T1000 (cell line): Measurements from ENCODE around the gene PTPRU.

Source experiments
- DNase-seq: peaks from one replicate; lab custom pipeline; 2025; ENCODE audit warnings: mixed read lengths; lab: John Stamatoyannopoulos, UW

Gene PTPRU

DNA sequence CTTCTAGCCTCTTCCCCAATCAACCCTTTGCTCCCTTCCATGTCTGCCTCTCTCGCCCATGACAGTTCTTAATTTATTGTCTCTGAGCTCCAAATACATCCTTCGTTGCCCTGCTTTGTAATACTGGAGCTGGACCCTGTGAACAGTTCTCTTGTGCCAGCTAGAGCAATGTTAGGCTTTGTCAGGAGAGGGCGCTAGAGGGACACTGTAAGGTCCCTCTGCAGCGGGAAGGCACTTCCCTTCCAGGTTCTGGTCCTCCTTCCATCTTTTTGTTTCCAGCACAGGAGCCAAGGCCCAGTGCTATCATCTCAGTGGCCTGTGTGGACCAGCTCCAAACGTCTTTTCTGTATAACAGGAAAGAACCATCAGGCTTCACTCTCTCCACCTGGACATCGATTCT is 95.9 kb downstream of the PTPRU start:
- no peak for DNase-seq

DNA sequence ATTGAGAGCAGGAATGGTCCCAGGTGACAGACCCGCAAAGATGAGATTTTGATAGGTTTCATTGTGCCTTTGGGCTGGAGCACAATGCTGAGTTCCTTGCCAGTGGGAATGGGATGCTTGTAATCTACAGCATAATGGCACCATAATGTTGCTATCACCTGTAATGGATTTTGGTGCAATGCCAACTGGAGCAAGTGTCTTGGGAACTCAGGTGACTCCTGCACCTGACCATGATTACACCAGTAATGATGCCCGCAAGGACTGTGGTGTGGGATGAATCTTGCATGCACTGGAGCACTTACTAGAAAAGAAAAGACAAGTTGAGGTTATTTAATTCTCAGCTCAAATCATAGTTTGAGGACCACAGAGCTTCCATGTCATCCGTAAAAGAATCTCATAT is 96.7 kb downstream of the PTPRU start:
- DNase-seq, result no peak

DNA sequence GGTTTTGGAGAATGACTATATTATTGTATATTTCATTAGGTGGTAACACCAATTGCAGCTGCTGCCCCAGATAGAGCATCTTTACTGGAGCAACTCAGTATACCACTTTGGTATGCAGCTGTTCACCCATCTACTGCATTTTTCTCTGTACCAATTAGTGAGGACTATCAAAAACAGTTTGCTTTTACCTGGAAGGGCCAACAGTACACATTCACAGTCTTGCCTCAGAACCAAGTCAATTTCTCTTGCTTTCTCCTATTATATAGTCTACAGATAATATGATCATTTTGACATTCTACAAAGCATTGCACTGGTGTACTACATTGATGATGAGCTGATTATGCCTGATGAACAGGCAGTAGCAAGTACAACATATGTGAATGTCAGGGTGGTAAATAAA is 99.3 kb downstream of the PTPRU start:
- no peak for DNase-seq

DNA sequence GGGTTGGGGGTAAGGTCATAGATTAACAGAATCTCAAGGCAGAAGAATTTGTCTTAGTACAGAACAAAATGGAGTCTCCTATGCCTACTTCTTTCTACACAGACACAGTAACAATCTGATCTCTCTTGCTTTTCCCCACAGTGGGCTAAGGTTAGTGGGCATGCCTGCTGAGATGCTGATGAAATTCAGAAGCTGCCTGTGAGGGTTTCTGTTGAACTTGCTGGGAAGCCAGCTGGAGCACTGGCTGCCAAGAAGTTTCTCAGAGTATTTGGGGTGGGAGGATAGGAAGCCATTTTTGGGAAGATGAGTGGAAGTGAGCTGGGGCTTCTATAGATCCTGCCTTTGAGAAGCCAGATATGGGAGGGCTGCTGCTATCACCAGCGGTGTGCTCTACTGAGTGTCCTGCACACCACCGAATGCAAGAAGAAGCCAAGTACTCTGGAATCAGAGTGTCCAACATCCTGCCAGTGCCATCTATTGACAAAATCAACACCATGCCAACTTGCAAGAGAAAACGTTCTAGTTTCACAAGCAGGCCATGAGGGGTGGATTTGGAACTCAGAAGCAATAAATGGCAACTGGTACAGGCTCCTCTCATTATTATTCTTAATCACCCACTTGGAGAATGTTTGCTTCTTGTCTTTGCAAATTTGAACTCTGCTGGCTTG is 102.7 kb downstream of the PTPRU start:
- no peak for DNase-seq

DNA sequence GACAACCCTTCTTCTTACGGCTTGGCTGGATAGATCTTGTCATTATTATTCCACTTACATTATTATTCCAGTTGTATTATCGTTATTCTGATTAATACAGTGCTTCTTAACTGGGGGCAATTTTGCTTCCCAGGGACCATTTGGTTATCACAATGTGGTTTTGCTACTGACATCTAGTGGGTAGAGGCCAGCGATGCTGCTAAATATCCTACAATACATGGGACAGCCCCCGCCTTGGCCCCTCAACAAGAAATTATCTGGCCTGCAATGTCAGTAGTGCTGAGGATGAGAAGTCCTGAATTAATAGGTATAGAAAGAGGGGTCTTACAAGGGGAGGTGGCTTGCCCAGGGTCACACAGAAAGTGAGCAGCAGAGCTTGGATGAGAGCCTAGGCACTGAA is 105.6 kb downstream of the PTPRU start:
- no peak for DNase-seq

DNA sequence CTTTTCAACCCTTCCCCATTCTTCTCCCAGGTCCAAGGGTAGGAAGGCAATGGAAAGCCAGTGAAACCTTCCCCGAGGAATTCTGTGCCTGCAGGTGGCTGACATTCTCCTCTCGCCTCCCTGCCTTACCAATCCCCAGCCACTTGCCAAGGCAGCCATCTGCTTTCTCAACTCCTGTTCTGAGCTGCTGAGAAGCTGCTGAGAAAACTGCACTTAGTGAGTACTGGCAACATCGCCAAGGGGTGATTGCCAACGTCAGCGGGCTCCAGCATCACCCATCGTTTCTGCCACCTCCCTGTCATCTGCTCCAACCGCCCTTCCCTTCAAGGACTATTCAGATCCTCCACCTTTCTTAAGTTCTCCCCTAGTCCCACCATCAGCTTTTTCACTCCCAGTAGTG is 106.0 kb downstream of the PTPRU start:
- DNase-seq, result no peak

DNA sequence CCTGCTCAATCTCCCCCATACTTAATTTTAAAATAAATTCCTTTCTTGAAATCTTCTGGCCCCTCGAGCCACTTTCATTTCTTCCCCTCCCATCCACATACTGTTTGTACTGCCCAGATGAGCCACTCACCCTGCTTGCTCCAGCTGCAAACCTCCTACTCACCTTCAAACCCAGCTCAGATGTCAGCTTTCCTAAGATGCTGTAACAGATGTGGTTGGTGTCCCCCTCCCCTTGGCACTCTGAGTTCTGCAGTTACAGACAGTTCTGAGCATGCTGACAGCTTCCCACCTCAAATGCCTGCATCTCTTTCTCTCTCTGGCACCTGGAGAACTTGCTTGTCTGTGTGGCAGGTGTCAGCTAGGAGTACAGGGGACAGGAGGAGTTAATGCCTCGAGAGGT is 106.7 kb downstream of the PTPRU start:
- DNase-seq, result no peak

DNA sequence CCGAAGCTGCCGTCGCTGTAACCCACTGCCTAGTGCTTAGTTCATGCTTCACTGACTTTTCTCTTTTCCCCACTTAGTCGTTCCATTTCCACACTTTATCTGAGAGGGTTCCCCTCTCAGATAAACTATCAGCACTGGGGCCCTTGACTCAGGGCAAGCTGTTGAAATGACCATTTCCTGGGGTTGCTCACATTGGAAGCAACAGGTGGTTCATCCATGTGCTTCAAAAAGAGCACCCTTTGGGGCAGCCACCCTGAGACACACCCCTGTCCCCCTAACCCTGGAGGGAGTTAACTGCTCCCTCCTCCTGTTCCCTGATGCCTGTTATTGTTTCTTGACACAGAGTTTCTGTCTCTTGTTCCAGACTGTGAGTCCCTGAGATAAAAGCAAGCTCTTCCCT is 107.2 kb downstream of the PTPRU start:
- no peak for DNase-seq

DNA sequence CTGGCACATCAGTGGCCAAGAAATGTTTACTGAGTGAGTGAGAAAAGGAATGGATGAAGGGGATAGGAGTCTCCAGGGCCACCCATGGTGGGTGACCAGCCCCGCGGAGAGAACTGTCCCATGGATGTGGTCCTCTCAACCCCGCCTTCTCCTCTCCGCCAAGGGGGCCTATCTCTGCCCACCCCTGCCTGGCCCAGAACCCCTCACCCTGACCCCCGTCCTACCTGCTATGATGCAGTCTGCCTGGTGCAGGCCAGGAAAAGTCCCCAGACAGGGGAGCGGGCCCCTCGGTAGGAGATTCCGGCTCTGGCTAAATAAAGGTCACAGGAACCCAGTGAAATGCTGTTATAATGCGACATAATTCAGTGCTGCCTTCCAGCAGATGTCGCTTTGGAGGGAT is 107.6 kb downstream of the PTPRU start:
- no peak for DNase-seq

DNA sequence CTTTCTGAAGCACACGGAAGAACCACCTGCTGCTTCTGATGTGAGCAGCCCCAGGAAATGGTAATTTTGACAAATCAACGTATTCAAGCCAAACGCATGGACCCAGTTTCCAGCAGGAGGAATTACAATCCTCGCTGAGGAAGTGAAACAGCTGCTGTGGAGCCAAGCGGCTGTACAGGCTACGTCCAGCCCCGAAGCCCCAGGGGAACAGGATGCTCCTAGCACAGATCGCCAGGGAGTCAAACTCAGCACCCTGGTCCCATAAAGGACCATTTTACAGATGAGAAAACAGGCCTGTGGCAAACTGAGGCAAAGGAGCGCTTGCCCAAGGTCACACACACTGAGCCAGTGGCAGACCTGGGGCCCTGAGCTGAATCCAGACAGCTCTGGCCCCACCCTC is 108.0 kb downstream of the PTPRU start:
- no peak for DNase-seq

DNA sequence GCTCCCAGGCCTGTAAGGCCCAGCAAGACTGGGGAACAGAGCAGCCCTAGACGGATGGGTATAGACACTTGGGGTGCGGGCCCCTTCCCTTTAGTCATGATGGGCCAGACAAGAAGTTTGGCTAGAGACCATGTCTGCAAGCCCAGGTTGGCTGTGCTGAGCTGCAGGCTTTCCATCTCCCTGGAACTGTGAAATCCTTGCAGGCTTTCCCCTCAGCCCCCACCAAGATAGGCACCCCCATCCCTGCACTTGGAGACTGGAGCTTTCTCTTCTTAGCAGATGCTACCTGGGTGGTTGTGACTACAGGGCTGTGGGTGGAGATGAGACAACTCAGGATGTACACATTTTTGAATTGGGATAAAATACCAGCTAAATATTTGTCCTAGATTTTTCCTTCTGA is 110.3 kb downstream of the PTPRU start:
- DNase-seq, result no peak

DNA sequence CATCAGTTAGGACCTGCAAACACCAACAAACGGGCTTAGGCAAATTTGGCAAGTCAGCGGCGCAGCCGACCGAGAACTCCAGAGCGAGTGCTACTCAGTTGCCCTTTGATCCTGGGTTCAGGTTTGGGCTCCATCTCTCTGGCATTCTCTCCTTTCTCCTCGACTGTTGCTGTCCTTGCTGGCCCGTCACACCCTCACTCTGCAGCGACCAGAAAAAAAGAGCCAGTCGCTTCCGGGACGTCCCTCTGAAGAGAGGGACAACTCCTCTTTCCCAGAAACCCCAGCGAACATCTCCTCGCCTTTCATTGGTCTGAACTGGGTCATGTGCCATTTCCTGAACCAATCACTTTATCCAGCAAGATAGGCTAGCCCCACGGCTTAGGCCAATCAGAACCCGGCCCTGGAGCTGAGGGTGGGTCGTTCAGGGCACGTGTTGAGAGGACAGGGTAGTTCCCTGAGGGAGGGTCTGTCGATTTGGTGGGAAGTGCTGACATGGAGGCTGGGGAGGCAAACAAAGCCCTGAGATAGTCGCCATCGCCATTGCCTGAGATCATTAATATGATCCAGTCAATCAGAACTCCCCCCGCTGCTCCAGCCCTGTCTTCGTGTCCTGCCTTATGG is 113.7 kb downstream of the PTPRU start:
- DNase-seq, result no peak

DNA sequence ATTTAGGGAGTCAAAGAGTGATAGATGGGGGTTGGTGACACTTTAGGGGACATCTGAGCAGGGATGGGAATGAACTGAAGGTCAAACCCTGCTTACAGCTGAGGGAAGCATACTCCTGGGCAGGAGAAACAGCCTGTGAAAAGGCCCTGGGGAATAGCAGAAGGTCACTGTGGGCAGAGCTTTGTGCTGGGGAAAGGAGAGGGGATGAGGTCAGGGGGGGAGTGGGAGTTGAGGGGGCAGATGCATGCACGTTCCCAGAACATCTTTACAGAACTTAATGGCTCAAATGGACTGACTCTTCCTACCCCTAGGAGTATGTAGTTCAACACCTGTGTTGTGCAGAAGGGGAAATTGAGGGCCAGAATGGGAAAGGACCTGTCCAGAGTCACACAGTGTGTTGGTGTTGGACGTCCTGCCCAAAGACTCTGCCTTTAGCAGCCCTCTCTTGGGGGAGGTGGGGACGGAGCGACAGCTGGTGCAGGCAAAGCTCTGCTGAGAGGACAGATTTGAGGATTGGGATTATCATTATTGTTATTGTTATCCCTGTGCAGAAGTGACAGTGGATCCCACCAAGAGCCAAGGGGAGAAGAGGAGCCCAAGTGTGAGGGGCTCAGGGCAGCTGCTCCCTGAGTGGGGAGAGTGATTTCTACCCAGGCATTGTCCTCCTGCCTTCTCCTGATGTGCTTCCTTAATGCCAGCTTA is 116.5 kb downstream of the PTPRU start:
- no peak for DNase-seq

DNA sequence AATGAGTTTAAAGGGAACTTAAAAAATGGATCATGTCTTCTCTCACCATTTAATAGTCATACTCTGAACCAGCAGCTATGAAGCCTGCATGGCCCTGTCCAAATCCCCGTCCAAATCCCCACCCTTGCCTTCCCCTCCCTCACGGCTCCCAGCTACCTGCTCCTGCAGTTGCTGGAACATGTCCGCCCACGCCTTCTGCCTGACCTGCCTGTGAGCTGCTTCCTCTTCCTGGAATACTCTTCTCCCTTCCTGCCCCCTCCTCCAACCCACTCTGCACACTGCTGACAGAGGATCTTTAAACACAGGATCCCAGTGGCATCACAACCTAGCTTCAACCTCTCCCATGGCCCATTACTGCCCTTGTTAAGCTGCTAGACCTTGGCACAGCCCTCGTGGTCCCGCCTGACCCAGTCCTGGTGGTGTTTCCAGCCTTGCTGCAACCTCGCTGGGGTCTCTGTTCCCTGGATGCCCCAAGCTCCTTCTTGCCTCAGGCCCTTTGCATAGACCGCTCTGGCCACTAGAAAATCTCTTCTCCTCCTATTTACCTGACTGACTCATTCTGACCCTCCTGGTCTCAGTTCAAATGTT is 118.3 kb downstream of the PTPRU start:
- DNase-seq, result no peak

DNA sequence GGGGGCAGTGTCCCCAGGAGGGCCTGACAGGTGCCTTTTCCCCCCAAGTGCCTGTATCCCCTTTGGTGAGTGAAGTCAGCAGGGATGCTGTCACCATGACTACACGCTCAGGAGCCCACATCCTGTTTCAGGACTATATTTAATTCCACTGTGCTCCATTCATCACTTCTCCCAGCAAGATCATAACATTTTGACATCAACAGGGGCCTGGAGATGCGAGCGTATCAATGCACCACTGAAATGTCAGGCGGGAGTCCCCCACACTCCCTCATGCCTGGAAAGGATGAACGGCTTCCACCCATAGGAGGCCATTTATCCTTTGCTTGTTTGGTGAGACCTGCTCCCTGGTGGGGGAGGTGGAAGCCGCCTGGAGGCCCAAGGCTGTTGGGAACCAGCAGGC is 119.1 kb downstream of the PTPRU start:
- no peak for DNase-seq

DNA sequence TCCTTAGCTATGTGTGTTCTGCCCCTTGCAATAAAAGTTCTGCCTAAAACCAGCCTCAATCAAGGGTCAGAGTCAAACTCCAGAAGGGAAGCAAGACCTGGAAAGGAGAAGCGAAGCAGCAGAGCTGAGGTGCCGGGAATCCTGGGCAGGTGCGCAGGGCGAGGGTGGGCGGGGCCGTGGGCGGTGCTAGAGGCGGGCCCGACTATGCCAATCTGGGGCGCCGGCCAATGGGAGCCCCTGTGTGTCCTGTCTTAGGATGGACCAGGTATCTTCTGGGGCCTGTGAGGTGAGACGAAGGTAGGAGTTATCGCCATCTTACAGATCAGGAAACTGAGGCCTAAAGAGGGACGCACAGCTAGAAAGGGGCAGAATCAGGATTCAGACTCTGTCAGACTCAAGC is 120.3 kb downstream of the PTPRU start:
- no peak for DNase-seq

DNA sequence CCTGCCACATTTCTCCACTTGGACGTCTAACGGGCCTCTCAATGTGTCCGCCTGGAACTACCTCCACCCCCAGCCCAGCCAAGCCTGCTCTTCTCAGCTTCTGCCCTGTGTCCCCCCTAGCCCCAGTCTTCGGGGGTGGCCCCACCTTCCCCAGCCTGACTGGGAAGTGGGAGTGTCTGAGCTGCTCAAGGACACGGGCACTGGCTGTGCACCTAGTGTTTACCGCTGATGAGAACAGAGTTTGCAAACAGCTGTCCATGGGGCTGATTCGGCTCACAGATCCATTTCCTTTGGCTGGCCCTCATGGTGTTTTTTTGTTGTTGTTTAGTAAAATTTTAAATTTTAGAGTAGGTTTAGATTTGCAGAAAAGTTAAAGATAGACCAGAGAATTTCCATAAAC is 121.1 kb downstream of the PTPRU start:
- no peak for DNase-seq

DNA sequence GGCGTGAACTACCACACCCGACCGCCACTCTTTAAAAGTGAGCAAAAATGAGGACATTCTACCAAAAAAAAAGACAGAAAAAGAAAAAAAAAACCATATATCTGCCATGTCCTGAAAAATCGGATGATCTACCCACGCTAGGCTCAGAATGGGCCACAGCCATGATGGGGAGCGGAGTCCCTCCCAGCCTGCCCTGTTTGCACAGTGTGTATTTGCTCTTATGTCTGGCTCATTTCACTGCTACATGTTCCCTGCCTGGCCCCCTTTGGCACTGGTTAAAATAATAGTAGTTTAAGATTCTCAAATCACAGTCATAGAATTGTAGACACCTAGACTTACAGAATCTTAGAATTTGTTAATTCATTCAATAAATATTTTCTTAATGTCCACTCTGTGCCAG is 121.9 kb downstream of the PTPRU start:
- DNase-seq, result no peak

DNA sequence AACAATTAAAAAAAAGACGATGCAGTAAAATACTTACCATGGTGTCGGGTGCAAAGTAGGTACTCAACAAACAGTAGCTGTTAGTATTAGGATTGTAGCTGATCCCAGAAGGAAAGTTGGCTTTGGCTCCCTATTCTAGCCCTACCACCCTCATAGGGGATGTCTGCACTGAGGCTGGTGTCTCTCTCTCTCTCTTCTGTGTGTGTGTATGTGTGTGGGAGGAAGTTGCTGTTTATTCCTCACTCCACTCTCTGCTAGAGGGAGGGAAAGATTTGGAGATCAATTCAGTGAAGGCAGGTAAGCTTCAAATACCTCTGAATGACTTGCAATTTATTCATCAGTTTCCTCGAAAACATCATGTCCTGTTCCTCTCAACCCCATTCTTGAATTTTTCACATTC is 124.4 kb downstream of the PTPRU start:
- no peak for DNase-seq

DNA sequence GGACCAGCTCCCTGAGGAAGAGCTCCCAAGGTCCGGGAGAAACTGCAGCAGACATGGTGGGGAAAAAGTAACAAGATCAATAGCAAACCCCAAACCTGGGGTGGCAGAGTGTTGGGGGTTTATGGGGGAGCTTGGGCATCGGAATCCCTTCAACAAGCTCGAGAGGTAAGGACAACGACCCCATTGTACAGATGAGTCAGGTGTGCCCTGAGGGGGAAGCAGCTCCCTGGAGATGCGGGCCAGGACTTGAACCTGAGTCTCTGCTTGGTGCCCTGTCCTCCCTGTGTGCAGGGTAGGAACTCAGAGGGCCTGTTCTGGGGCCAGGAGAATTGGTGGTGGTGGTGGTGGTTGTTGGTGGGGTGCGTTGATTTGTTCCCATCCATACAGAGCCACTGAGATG is 125.4 kb downstream of the PTPRU start:
- DNase-seq, result no peak

DNA sequence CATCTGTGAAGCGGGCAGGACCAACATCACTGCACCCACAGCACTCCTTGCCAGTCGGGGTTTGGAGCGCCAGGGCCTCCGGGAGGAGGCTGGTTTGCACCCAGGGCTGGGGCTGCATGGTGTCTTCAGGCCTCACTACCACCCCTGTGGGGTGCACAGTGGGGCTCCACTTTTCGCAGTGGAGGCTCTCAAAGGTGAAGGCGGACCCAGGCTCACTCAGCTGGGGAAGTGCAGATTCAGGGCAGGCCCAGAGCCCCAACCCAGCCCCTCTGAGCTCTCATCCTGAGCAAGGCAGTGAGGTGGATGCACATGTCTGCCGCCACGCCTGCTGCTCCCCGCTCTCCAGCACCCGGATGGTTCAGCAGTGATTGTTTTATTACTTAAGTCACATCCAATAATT is 125.8 kb downstream of the PTPRU start:
- no peak for DNase-seq

DNA sequence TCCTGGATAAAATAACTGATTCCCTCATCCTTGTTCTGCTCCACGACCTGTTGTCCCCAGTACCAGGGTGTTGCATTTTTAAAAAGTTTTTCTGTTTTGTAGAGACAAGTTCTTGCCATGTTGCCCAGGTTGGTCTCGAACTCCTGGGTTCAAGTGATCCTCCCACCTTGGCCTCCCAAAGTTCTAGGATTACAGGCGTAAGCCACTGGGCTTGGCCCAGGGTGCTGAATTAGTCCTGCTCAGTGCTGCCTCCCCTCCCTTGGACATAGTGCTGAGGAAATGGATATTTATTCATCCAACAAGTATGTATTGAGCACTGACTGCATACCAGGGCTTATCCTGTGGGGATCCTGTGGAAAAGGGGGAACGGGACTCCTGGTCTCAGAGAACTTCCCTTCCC is 126.4 kb downstream of the PTPRU start:
- no peak for DNase-seq

DNA sequence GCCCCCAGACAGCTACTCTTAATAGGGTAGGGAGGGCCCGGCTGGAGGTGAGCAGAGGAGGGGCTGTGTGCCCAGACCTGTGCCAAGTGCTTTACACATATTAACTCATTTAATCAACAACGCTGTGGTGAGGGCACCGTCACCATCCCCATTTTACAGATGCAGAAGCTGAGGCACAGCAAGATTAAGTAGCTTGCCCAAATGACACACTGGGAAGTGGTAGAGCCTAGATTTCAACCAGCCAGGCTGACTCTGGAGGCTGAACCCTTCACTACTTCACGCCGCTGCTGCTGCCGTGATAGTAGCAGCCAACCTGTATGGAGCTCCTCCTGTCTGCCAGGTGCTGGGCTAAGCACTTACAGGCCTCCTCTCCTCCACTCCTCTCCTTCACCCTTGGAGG is 127.2 kb downstream of the PTPRU start:
- DNase-seq, result no peak
